H1 (cell line): Measurements from ENCODE around the gene GDPD5. TPM values are rescaled to one million over a fixed set of nuclear protein-coding genes. Genes with fewer than 3 reads are reported as not detected.

ENCODE experiments used
- CTCF ChIA-PET: fragments of 300-600 bp; sonication (Branson Sonifier 250); formaldehyde crosslinking; loops from one replicate; lab custom pipeline; 2021; ENCODE audit not compliant: partially characterized antibody; lab: Charles Lee
- POLR2A ChIA-PET: fragments of 300-600 bp; sonication (Branson Sonifier 250); formaldehyde crosslinking; loops from one replicate; lab custom pipeline; 2021; ENCODE audit warnings: inconsistent platforms; ENCODE audit not compliant: partially characterized antibody; lab: Charles Lee
- DNase-seq, 2 experiments: peaks; one replicate each; pipeline versions ENCODE4 v3.0.0 to v3.0.0-alpha.2; 2010 to 2022; ENCODE audit warnings: low spot score in 2 of 2, low read depth in 1 of 2, mixed read lengths in 1 of 2
- FAIRE-seq: peaks from 2 replicates; lab custom pipeline; 2011; peaks lifted over from hg19 to GRCh38; lab: Jason Lieb, UNC
- H2AFZ ChIP-seq: 2 replicates; pipeline ENCODE4 v1.8.1; 2012; ENCODE audit warnings: low read length, inconsistent platforms
- H2AK5ac ChIP-seq: 2 replicates; pipeline ENCODE4 v1.6.1; 2013; ENCODE audit warnings: low read depth, low read length
- H2BK120ac ChIP-seq: replicated peaks from 2 replicates; pipeline ENCODE3; 2013; ENCODE audit warnings: low read depth, low read length, inconsistent platforms
- H2BK12ac ChIP-seq: 2 replicates; pipeline ENCODE4 v1.6.1; 2013; ENCODE audit warnings: low read depth, low read length
- H2BK15ac ChIP-seq: 2 replicates; pipeline ENCODE4 v1.6.1; 2013; ENCODE audit warnings: low read length
- H2BK20ac ChIP-seq: 2 replicates; pipeline ENCODE4 v1.6.1; 2013; ENCODE audit warnings: low read length
- H2BK5ac ChIP-seq: 2 replicates; pipeline ENCODE4 v1.6.1; 2013; ENCODE audit warnings: low read depth, low read length
- H3K14ac ChIP-seq: 2 replicates; pipeline ENCODE4 v1.6.1; 2013; ENCODE audit warnings: inconsistent platforms; ENCODE audit not compliant: insufficient read length
- H3K18ac ChIP-seq: 2 replicates; pipeline ENCODE4 v1.6.1; 2013; ENCODE audit warnings: low read length; ENCODE audit errors: extremely low read depth
- H3K23ac ChIP-seq: 2 replicates; pipeline ENCODE4 v1.6.1; 2013; ENCODE audit warnings: inconsistent platforms; ENCODE audit not compliant: insufficient read length
- H3K23me2 ChIP-seq: 2 replicates; pipeline ENCODE4 v1.6.1; 2013; ENCODE audit warnings: low read depth, low read length
- H3K27ac ChIP-seq: 2 replicates; pipeline ENCODE4 v1.6.1; 2011; ENCODE audit warnings: low read depth, low read length, inconsistent platforms
- H3K27me3 ChIP-seq, 4 experiments: replicated peaks in 1 of 4; 1 replicate in 1 of 4; 2 replicates in 3 of 4; pipeline versions ENCODE4 v1.6.1 to v1.8.1; 2011 to 2013; ENCODE audit warnings: low read length in 3 of 4, mild to moderate bottlenecking in 3 of 4, inconsistent platforms in 2 of 4, mixed read lengths in 2 of 4, moderate library complexity in 1 of 4; ENCODE audit not compliant: control insufficient read depth in 3 of 4, insufficient read depth in 3 of 4; ENCODE audit errors: extremely low read depth in 1 of 4
- H3K36me3 ChIP-seq, 4 experiments: 2 replicates each; pipeline versions ENCODE4 v1.6.1 to v1.8.1; 2011 to 2013; ENCODE audit warnings: mild to moderate bottlenecking in 4 of 4, low read length in 3 of 4, moderate library complexity in 2 of 4, control low read depth in 1 of 4, inconsistent platforms in 1 of 4; ENCODE audit not compliant: insufficient read depth in 4 of 4, control insufficient read depth in 2 of 4
- H3K4ac ChIP-seq: replicated peaks from 2 replicates; pipeline ENCODE3; 2013; ENCODE audit warnings: low read length, low read depth, mixed read lengths, inconsistent platforms; ENCODE audit not compliant: insufficient read length
- H3K4me1 ChIP-seq, 4 experiments: replicated peaks in 1 of 4; 1 replicate in 1 of 4; 2 replicates in 3 of 4; pipeline versions ENCODE4 v1.6.1 to v1.8.1; 2011 to 2013; ENCODE audit warnings: low read length in 3 of 4, inconsistent platforms in 2 of 4, mixed read lengths in 1 of 4; ENCODE audit not compliant: insufficient read depth in 4 of 4, control insufficient read depth in 3 of 4
- H3K4me2 ChIP-seq, 2 experiments: 2 replicates each; pipeline versions ENCODE4 v1.6.1 to v1.8.1; 2011 to 2013; ENCODE audit warnings: low read depth in 2 of 2, low read length in 2 of 2, control low read depth in 1 of 2, inconsistent platforms in 1 of 2, mild to moderate bottlenecking in 1 of 2; ENCODE audit not compliant: insufficient read depth in 1 of 2
- H3K4me3 ChIP-seq, 4 experiments: fragments of 200-600, 300-600 bp in 1 of 4; sonication (generic), shearing (Covaris generic), sonication (Bioruptor Twin) in 1 of 4; 2 replicates each; pipeline versions ENCODE4 v1.5.1 to v1.8.1; 2011 to 2016; ENCODE audit warnings: low read length in 4 of 4, low read depth in 3 of 4, control low read depth in 2 of 4, inconsistent platforms in 2 of 4, mild to moderate bottlenecking in 2 of 4, mixed read lengths in 1 of 4, moderate library complexity in 1 of 4; ENCODE audit not compliant: insufficient read depth in 2 of 4; ENCODE audit errors: extremely low read depth in 1 of 4
- H3K56ac ChIP-seq: replicated peaks from 2 replicates; pipeline ENCODE3; 2013; ENCODE audit warnings: low read depth, mild to moderate bottlenecking, mixed read lengths, low read length, inconsistent platforms; ENCODE audit not compliant: insufficient read length
- H3K79me1 ChIP-seq: 2 replicates; pipeline ENCODE4 v1.6.1; 2013; ENCODE audit warnings: low read depth, low read length, control low read depth
- H3K79me2 ChIP-seq, 2 experiments: 2 replicates each; pipeline versions ENCODE4 v1.6.1 to v1.8.1; 2012 to 2013; ENCODE audit warnings: low read length in 2 of 2, mild to moderate bottlenecking in 2 of 2, inconsistent platforms in 1 of 2; ENCODE audit not compliant: insufficient read depth in 2 of 2, control insufficient read depth in 1 of 2
- H3K9ac ChIP-seq, 4 experiments: replicated peaks in 1 of 4; 1 replicate in 1 of 4; 2 replicates in 3 of 4; pipeline versions ENCODE4 v1.6.1 to v1.8.1; 2011 to 2013; ENCODE audit warnings: low read depth in 3 of 4, low read length in 3 of 4, control low read depth in 2 of 4, mild to moderate bottlenecking in 2 of 4, moderate library complexity in 2 of 4, inconsistent platforms in 1 of 4; ENCODE audit errors: extremely low read depth in 1 of 4
- H3K9me3 ChIP-seq, 2 experiments: 2 replicates each; pipeline versions ENCODE4 v1.6.1 to v1.8.1; 2012 to 2013; ENCODE audit warnings: mild to moderate bottlenecking in 2 of 2, moderate library complexity in 2 of 2, control low read depth in 1 of 2, inconsistent platforms in 1 of 2, low read depth in 1 of 2, low read length in 1 of 2, mixed read lengths in 1 of 2; ENCODE audit not compliant: insufficient read depth in 2 of 2
- H4K20me1 ChIP-seq, 2 experiments: replicated peaks in 1 of 2; 2 replicates each; pipeline versions ENCODE3 to v1.8.1; 2011 to 2013; ENCODE audit warnings: inconsistent platforms in 2 of 2, low read length in 2 of 2, mild to moderate bottlenecking in 1 of 2; ENCODE audit not compliant: insufficient read depth in 2 of 2, control insufficient read depth in 1 of 2
- H4K5ac ChIP-seq: 2 replicates; pipeline ENCODE4 v1.6.1; 2013; ENCODE audit warnings: low read length, low read depth, mixed read lengths, inconsistent platforms; ENCODE audit not compliant: insufficient read length
- H4K8ac ChIP-seq: 2 replicates; pipeline ENCODE4 v1.8.0; 2013; ENCODE audit warnings: mild to moderate bottlenecking, moderate library complexity, low read length, inconsistent platforms; ENCODE audit not compliant: insufficient read depth; ENCODE audit errors: extremely low read depth
- H4K91ac ChIP-seq: replicated peaks from 2 replicates; pipeline ENCODE3; 2013; ENCODE audit warnings: low read length, mixed read lengths, inconsistent platforms; ENCODE audit not compliant: insufficient read length
- TAF7 ChIP-seq: optimal IDR thresholded peaks from 2 replicates; pipeline ENCODE3; 2011; ENCODE audit warnings: low read depth, mild to moderate bottlenecking, inconsistent platforms, low read length, moderate library complexity, borderline replicate concordance
- WGBS, 2 experiments: shearing (Covaris generic) in 1 of 2; methylation state at CpG; one replicate each; pipeline versions ENCODE4 v1.1.6 to v1.1.7; 2013 to 2015; ENCODE audit warnings: low lambda C conversion rate in 2 of 2, mixed read lengths in 2 of 2, inconsistent platforms in 1 of 2, low coverage in 1 of 2, missing lambda C conversion rate in 1 of 2; ENCODE audit not compliant: insufficient replicate concordance in 2 of 2, insufficient coverage in 1 of 2, insufficient read length in 1 of 2; ENCODE audit errors: extremely low coverage in 1 of 2, missing lambda C conversion rate in 1 of 2; 5-methylcytosine and 5-hydroxymethylcytosine counted together
- polyA plus RNA-seq, 7 experiments: library from polyadenylated mRNA; depleted of rRNA in 3 of 7; stranded (reverse) in 5 of 7; unstranded in 2 of 7; fragments of >200 nt in 5 of 7; fragments of 200-250 nt in 2 of 7; gene quantifications; 1 replicate in 5 of 7; 2 replicates in 1 of 7; 4 replicates in 1 of 7; pipeline versions ENCODE4 v1.2.1 to v1.2.3, GENCODE V29; 2011 to 2013; ENCODE audit warnings: missing spikeins in 2 of 7, mixed read lengths in 2 of 7
- total RNA-seq: library from RNA; stranded (reverse); fragmentation: NEBNext Ultra II Directional; extraction: Animal tissue kit (Norgen Biotek cat#: 25700); gene quantifications from 2 replicates; pipeline ENCODE4 v1.2.1, GENCODE V29; 2021

The GDPD5 gene
- total and polyA plus RNA-seq, 2 of the 8 experiments (the other 6 are each of a cell fraction or from before 2014, with no cell fraction given), result 7.8 to 8.6 TPM

DNA sequence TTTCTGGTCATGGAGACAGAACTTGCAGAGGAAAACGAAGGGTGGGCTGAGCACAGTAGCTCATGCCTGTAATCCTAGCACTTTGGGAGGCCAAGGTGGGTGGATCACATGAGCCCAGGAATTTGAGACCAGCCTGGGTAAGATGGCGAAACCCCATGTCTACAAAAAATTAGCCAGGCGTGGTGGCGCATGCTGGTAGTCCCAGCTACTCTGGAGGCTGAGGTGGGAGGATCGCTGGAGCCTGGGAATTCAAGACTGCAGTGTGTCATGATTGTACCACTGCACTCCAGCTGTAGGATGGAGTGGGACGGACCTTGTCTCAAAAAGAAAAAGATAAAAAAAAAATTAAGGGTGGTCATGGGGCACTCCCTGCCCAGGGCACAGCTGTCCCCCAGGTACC is 42.2 kb upstream of the GDPD5 start:
- Histone ChIP-seq H2BK120ac (no peak overlapping the region), H3K27ac (0 out of 2 replicates have a peak overlapping the region, but pooled peaks have one; percentile 27), H3K79me1 (peaks cover 12% of the 10 kb centered on the region), H3K56ac (no peak overlapping the region), H4K5ac (no peak overlapping the region), H4K20me1 (peaks cover 10 to 30% of the 10 kb centered on the region in 2 experiments), H3K79me2 (peaks cover 11 to 56% of the 10 kb centered on the region in 2 experiments), H2BK5ac (no peak overlapping the region), H3K4ac (no peak overlapping the region), H4K8ac (no peak overlapping the region), H3K23me2 (peaks cover 8% of the 10 kb centered on the region), H3K36me3 (peaks cover 44 to 70% (median 62%) of the 10 kb centered on the region in 4 experiments), H3K4me3 (no peak overlapping the region), H3K9ac (no peak overlapping the region), H2AK5ac (no peak overlapping the region), H3K4me2 (no peak overlapping the region), H3K27me3 (no peaks in the 10 kb centered on the region), H2AFZ (no peak overlapping the region), H3K23ac (no peak overlapping the region), H3K4me1 (peaks cover 7 to 31% (median 19%) of the 10 kb centered on the region in 4 experiments), H2BK20ac (no peak overlapping the region), H3K18ac (no peak overlapping the region), H2BK12ac (no peak overlapping the region), H4K91ac (no peak overlapping the region), H2BK15ac (no peak overlapping the region), H3K14ac (no peak overlapping the region), H3K9me3 (no peaks in the 10 kb centered on the region)
- FAIRE-seq (no peak), DNase-seq (no peak)
- 87% methylated on average over 6 of the region's 6 CpGs; no CpG with 5 or more reads in 1 of the 2 experiments for whole genome bisulfite sequencing, 2 experiments
- ChIA-PET POLR2A (interaction anchor here (0.9 to 35.1 kb wide), 5 partner anchors 5 to 233 kb away, joined by 3 to 1120 read pairs (median 104); partner anchors contain the start of gene SERPINH1), CTCF (interaction anchor here (0.6 to 17.4 kb wide), 11 partner anchors 3 to 239 kb away, joined by 3 to 344 read pairs (median 5); partner anchors contain the start of gene SERPINH1)
- TF ChIP-seq TAF7, result no peak
